HepG2 (cell line): ENCODE results near the gene ATP2B2. TPM values are rescaled to one million over a fixed set of nuclear protein-coding genes. Genes with fewer than 3 reads are reported as not detected.

ENCODE experiments used
- ATAC-seq: fragments of 200-7000 bp; cut with Tn5 transposase; 3 replicates; pipeline ENCODE4 v1.9.1; 2020; ENCODE audit warnings: mild to moderate bottlenecking, moderate library complexity
- BruUV-seq: library from RNA; stranded (reverse); fragments of 400-500 nt; replicated peaks from 2 replicates; lab custom pipeline; 2021; lab: Mats Ljungman, UMichigan
- CTCF ChIA-PET: fragments of 300-600 bp; formaldehyde crosslinking; extraction: SDS; loops from one replicate; lab custom pipeline; 2021; ENCODE audit warnings: low total read pairs, inconsistent platforms, low intra/inter-chr PET ratio; lab: Yijun Ruan, JAX
- POLR2A ChIA-PET: fragments of 350-600 bp; sonication (Branson Sonifier 250); formaldehyde crosslinking; loops from one replicate; lab custom pipeline; 2020; ENCODE audit warnings: antibody characterized with exemption, inconsistent platforms; lab: Yijun Ruan, JAX
- DNase-seq: peaks from one replicate; pipeline ENCODE4 v3.0.0-alpha.2; 2015; ENCODE audit warnings: low spot score
- FAIRE-seq: peaks from 3 replicates; lab custom pipeline; 2011; peaks lifted over from hg19 to GRCh38; lab: Jason Lieb, UNC
- H2AFZ ChIP-seq: one replicate; pipeline ENCODE4 v1.6.1; 2011; ENCODE audit warnings: low read length, inconsistent platforms
- H3K27ac ChIP-seq: fragments of 300-600 bp; 3 replicates; pipeline ENCODE4 v1.8.0; 2011; ENCODE audit warnings: mixed run types, mild to moderate bottlenecking, mixed read lengths, low read length, inconsistent platforms; ENCODE audit not compliant: insufficient read depth; ENCODE audit errors: extremely low read length
- H3K27me3 ChIP-seq, 2 experiments: fragments of 200-600 bp in 1 of 2; 2 replicates in 1 of 2; 3 replicates in 1 of 2; pipeline versions ENCODE4 v1.6.0 to v1.8.0; 2011; ENCODE audit warnings: low read length in 2 of 2, mild to moderate bottlenecking in 2 of 2, moderate library complexity in 2 of 2, inconsistent platforms in 1 of 2; ENCODE audit not compliant: insufficient read depth in 2 of 2, control insufficient read depth in 1 of 2
- H3K36me3 ChIP-seq, 2 experiments: fragments of 200-600 bp in 1 of 2; replicated peaks in 1 of 2; 2 replicates in 1 of 2; 3 replicates in 1 of 2; pipeline versions ENCODE4 v1.5.1 to v1.8.0; 2011; ENCODE audit warnings: low read length in 2 of 2, inconsistent platforms in 1 of 2; ENCODE audit not compliant: insufficient read depth in 2 of 2, control insufficient read depth in 1 of 2
- H3K4me1 ChIP-seq: 2 replicates; pipeline ENCODE4 v1.5.1; 2012; ENCODE audit warnings: low read length, inconsistent platforms; ENCODE audit not compliant: insufficient read depth
- H3K4me2 ChIP-seq: 2 replicates; pipeline ENCODE4 v1.6.0; 2011; ENCODE audit warnings: low read depth, low read length, inconsistent platforms
- H3K4me3 ChIP-seq, 3 experiments: fragments of 200-600 bp in 1 of 3; sonication (generic), shearing (Covaris generic) in 1 of 3; replicated peaks in 1 of 3; 2 replicates each; pipeline ENCODE4 v1.5.1; 2011 to 2016; ENCODE audit warnings: low read length in 3 of 3, inconsistent platforms in 2 of 3, low read depth in 2 of 3, mild to moderate bottlenecking in 2 of 3, control low read depth in 1 of 3, mixed read lengths in 1 of 3; ENCODE audit not compliant: insufficient read depth in 1 of 3
- H3K79me2 ChIP-seq: one replicate; pipeline ENCODE4 v1.6.1; 2011; ENCODE audit warnings: low read length, inconsistent platforms; ENCODE audit not compliant: insufficient read depth
- H3K9ac ChIP-seq: 2 replicates; pipeline ENCODE4 v1.6.0; 2011; ENCODE audit warnings: mild to moderate bottlenecking, low read depth, low read length, inconsistent platforms; ENCODE audit not compliant: insufficient read depth
- H3K9me3 ChIP-seq: 2 replicates; pipeline ENCODE4 v1.5.1; 2012; ENCODE audit warnings: mild to moderate bottlenecking, low read length
- H4K20me1 ChIP-seq: 2 replicates; pipeline ENCODE4 v1.6.0; 2011; ENCODE audit warnings: inconsistent platforms, mild to moderate bottlenecking, low read length, moderate library complexity; ENCODE audit not compliant: insufficient read depth
- RBM22 ChIP-seq: fragments of 200-400 bp; formaldehyde crosslinking; optimal IDR thresholded peaks from 2 replicates; pipeline ENCODE3; 2017; ENCODE audit warnings: mild to moderate bottlenecking, low read length, moderate library complexity
- WGBS: methylation state at CpG from one replicate; pipeline ENCODE4 v1.1.6; 2017; ENCODE audit warnings: low lambda C conversion rate; 5-methylcytosine and 5-hydroxymethylcytosine counted together
- in situ Hi-C: cut with HindIII; loops from 2 replicates; pipeline ENCODE4 v1.10.0; 2017; ENCODE audit warnings: low pct_unique_long_range_greater_than_20kb; ENCODE audit not compliant: extremely low pct_ligation_motif_present
- intact Hi-C: fragments of 100-400 bp; cut with micrococcal nuclease; formaldehyde crosslinking; loops from one replicate; pipeline ENCODE4 v1.10.0; 2022; ENCODE audit not compliant: unreplicated experiment
- polyA plus RNA-seq, 8 experiments: library from polyadenylated mRNA; depleted of rRNA in 3 of 8; stranded (reverse) in 7 of 8; unstranded in 1 of 8; fragments of >200 nt; fragmentation: Illumina TruSeq in 4 of 8; extraction: Trizol in 4 of 8; gene quantifications; 2 replicates each; pipeline versions ENCODE4 v1.2.1 to v1.2.3, GENCODE V29; 2011 to 2016; ENCODE audit warnings: low read depth in 4 of 8, missing spikeins in 1 of 8, mixed read lengths in 1 of 8; ENCODE audit not compliant: insufficient read depth in 1 of 8
- total RNA-seq, 5 experiments: library from RNA; depleted of rRNA; stranded (reverse); fragments of >200 nt; fragmentation: Illumina TruSeq; extraction: Trizol; gene quantifications; 2 replicates each; pipeline ENCODE4 v1.2.3, GENCODE V29; 2016; ENCODE audit warnings: low read depth in 1 of 5
- TF ChIP-seq, protein P1 (sequence below): sonication (generic); formaldehyde crosslinking; IDR thresholded peaks from one replicate; pipeline ENCODE4 v1.5.1; 2020; ENCODE audit warnings: mild to moderate bottlenecking, missing genetic modification reagents; ENCODE audit errors: not compliant biosample characterization

Gene ATP2B2
- total and polyA plus RNA-seq, 2 of the 13 experiments (the other 11 are each of a cell fraction or from before 2014, with no cell fraction given), result 1.5 to 2.3 TPM

DNA sequence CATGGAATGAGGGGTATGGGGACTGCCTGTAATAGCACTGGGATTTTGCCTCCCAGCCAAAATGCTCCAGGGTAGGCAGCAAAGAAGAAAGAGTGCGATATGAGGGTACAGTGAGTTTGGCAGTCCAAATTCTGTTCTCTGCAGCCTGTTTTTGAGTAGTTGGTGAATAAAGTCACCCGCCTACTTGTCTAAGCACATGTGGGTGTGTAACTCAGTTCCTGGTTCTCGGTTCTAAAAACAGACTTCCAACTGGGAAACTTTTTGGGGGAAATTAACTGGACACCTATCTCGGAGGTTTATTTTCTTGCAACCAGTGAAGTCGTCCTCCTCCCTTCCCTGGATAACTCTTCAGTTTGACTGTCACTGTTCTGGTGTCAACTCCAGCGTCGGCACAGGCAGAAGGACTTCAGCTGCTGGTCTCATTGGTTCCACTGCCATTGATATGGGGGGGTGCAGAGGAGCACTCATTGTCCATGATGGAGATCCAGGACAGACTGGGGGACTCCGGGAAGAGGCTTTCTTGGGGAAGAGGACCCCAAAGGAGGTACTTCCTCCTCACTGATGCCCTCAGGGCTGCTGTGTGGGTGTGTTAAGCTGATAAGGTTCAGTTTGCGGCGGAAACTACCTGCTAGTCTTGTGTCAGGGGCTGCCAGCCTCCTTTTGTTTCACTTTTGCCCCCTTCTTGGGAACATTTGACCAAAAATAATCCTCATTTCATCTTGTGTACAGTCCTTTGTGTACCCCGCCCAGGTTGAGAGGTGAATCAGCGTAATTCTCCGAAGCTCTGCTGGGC, 225.8 kb downstream of the ATP2B2 start:
- DNase-seq, result no peak
- WGBS, result 96% methylated on average over 13 of the region's 13 CpGs
- TSS peak; percentile 19 for BruUV-seq
- no peak overlapping the region for H3K4me3 ChIP-seq
- H3K9ac ChIP-seq, result no peak overlapping the region
- peaks cover 16% of the 10 kb centered on the region for H3K79me2 ChIP-seq
- H3K4me2 ChIP-seq, result no peak overlapping the region
- H4K20me1 ChIP-seq, result peaks cover 14% of the 10 kb centered on the region
- no peaks in the 10 kb centered on the region for H3K4me1 ChIP-seq
- H2AFZ ChIP-seq, result no peak overlapping the region
- H3K27me3 ChIP-seq, result no peaks in the 10 kb centered on the region
- CTCF ChIA-PET, result no interaction called here
- H3K36me3 ChIP-seq, result peaks cover 46 to 82% of the 10 kb centered on the region in 2 experiments
- POLR2A ChIA-PET, result interaction anchor here (0.7 to 1.8 kb wide), 2 partner anchors 11 to 30 kb away, joined by 3 read pairs; no protein-coding TSS in a partner anchor
- no peaks in the 10 kb centered on the region for H3K9me3 ChIP-seq
- TF ChIP-seq, protein P1, sequence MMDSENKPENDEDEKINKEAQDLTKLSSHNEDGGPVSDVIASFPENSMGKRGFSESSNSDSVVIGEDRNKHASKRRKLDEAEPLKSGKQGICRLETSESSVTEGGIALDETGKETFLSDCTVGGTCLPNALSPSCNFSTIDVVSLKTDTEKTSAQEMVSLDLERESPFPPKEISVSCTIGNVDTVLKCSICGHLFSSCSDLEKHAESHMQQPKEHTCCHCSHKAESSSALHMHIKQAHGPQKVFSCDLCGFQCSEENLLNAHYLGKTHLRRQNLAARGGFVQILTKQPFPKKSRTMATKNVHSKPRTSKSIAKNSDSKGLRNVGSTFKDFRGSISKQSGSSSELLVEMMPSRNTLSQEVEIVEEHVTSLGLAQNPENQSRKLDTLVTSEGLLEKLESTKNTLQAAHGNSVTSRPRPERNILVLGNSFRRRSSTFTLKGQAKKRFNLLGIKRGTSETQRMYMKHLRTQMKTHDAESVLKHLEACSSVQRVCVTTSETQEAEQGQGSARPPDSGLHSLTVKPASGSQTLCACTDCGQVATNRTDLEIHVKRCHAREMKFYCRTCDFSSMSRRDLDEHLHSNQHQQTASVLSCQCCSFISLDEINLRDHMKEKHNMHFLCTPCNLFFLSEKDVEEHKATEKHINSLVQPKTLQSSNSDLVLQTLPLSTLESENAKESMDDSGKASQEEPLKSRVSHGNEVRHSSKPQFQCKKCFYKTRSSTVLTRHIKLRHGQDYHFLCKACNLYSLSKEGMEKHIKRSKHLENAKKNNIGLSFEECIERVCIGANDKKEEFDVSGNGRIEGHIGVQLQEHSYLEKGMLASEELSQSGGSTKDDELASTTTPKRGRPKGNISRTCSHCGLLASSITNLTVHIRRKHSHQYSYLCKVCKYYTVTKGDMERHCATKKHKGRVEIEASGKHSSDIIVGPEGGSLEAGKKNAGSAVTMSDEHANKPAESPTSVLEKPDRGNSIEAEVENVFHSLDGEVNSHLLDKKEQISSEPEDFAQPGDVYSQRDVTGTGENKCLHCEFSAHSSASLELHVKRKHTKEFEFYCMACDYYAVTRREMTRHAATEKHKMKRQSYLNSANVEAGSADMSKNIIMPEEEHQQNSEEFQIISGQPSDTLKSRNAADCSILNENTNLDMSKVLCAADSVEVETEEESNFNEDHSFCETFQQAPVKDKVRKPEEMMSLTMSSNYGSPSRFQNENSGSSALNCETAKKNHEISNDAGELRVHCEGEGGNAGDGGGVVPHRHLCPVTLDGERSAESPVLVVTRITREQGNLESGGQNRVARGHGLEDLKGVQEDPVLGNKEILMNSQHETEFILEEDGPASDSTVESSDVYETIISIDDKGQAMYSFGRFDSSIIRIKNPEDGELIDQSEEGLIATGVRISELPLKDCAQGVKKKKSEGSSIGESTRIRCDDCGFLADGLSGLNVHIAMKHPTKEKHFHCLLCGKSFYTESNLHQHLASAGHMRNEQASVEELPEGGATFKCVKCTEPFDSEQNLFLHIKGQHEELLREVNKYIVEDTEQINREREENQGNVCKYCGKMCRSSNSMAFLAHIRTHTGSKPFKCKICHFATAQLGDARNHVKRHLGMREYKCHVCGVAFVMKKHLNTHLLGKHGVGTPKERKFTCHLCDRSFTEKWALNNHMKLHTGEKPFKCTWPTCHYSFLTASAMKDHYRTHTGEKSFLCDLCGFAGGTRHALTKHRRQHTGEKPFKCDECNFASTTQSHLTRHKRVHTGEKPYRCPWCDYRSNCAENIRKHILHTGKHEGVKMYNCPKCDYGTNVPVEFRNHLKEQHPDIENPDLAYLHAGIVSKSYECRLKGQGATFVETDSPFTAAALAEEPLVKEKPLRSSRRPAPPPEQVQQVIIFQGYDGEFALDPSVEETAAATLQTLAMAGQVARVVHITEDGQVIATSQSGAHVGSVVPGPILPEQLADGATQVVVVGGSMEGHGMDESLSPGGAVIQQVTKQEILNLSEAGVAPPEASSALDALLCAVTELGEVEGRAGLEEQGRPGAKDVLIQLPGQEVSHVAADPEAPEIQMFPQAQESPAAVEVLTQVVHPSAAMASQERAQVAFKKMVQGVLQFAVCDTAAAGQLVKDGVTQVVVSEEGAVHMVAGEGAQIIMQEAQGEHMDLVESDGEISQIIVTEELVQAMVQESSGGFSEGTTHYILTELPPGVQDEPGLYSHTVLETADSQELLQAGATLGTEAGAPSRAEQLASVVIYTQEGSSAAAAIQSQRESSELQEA (CRISPR knock-in tag), result no peak
- peak; percentile 61 for TF ChIP-seq RBM22
- FAIRE-seq, result no peak
- in situ Hi-C loops, result no loop called here
- no peak for ATAC-seq
- H3K27ac ChIP-seq, result no peak overlapping the region
- intact Hi-C loops, result no loop called here
